Stimulated activated CD8-positive, alpha-beta memory T cell treated with anti-CD3 and anti-CD28 coated beads, Interleukin-15, amount 100 ng/mL, for 24 hours (primary cell): ENCODE results near the gene IMP4.

ENCODE experiments used
- DNase-seq: peaks from one replicate; pipeline ENCODE4 v3.0.0-alpha.2; 2020; ENCODE audit warnings: low read depth

IMP4 gene

DNA sequence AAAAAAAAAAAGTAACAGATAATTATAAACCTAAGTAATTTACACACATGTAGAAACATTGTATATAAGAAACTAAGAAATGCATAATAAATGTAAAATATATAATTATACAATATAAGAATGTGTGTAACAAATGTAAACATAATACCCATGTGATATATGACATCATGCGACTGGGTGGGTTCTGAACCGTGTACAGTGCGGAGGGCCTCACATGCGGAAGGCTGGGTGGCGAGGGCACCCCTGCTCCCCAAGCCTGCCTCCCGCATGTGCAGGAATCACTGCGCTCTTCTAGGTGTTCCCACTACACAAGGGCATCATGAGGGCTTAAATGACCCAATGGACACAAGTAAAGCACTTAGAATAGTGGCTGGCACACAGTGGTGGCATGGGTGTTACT is 15.2 kb downstream of the IMP4 start:
- DNase-seq, result no peak

DNA sequence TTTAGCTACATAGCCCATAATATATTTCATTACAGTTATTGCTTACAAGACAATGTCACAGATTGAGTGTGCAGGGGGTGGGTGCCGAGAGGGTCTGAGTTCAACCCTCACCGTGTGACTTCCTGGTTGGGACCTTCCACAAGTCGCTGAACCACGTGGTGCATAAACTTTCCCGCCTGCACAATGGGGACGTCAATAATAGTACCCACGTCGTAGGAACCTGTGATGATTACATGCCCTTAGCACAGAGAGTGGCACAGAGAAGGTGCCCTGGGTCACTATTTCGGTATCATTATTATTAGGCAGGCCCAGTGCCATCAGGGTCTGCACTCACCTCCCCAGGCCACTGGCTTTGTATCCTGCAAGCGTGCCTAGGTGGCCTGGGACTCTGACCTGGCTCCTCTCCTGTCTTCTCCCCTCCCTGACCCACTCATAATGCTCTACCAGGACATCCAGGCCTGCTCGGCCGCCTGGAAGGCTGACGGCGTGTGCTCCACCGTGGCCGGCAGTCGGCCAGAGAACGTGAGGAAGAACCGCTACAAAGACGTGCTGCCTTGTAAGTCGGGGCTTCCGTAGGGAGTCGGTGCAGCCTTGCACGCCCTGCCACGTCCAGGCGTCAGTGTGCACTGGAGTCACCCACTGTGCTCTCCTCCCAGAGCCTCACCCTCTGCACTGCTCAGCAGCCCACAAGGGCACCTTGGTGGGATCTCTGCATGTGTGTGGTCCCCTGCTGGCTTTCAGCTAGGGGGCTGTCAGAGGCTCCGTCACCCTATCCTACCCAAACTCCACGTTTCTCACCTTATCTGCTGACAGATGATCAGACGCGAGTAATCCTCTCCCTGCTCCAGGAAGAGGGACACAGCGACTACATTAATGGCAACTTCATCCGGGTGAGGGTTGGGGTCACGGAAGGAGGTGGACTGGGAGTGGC is 16.0 kb downstream of the IMP4 start:
- no peak for DNase-seq

DNA sequence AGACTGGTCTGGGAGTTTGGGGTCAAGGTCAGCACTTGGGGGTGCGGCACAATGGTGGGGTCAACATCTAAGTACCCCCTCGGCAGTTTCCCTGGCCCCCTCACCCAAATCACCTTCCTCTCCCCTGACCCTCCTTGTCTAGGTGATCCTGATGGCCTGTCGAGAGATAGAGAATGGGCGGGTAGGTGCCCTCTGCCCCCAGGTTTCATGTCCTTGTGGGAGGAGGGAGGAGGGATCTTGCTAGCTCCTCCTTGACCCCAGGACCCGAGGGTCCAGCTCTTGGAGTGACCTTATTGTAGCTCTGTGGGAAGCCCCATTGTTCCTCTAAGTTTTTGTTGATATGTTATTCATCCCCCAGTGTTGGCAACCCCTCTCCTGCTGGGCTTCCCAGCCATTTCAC is 16.8 kb downstream of the IMP4 start:
- no peak for DNase-seq

DNA sequence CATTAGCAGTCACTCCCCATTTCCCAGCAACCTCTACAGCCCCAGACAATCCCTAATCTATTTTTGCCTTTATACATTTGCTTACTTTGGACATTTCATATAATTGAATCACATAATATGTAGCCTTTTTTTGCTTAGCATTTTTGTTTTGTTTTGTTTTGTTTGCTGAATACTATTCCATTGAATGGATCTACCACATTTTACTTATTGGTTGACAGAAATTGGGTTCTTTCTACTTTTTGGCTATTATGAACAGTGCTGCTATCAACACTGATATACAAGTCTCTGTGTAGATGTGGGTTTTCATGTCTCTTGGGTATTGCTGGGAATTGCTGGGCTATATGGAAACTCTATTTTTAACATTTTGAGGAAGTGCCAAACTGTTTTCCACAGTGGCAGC is 20.8 kb downstream of the IMP4 start:
- DNase-seq, result no peak

DNA sequence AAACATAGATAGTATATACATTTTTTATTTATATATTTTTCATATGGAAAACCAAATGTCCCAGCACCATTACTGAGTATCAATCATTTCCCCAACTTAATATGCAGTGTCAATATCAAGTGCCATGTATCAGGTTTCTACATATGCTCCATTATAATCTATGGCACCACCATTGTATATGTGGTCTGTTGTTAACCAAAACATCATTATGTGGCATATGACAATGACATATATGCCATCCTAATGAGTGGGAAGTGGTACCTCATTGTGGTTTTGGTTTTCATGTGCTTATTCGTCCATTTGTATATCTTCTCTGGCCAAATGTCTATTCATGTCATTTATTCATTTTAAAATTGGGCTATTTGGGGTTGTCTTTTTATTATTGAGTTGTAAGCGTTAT is 22.4 kb downstream of the IMP4 start:
- DNase-seq, result no peak

DNA sequence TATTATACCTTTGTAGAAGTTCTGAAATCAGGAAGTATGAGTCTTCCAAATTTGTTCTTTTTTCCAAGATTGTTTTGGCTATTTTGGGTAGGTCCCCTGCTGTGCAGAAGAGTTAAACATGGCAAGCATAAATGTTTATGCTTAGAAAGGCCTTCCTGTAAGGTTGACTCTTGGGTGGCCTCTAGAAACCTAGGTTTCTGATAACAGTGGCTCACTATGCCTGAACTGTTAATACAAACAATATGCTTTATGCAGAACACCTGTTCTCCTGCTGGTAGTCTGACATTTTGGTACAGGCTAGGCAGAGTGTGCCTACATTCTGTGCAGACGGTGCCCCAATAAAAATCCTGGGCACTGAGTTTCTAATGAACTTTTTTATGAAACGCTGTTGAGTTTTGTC is 23.3 kb downstream of the IMP4 start:
- DNase-seq, result no peak

DNA sequence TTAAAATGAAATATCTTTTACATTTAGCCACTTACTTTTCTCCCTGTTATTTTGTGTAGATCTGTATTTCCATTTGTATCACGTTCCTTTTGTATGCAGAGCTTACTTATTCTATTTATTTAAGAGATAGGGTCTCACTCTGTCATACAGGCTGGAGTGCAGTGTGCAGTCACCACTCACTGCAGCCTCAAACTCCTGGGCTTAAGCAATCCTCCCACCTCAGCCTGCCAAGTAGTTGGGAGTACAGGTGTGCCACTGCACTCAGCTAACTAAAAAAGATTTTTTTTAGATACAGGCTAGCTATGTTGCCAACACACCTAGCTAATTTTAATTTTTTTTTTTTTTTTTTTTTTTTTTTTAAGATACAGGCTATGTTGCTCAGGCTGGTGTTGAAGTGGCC is 24.0 kb downstream of the IMP4 start:
- DNase-seq, result no peak

DNA sequence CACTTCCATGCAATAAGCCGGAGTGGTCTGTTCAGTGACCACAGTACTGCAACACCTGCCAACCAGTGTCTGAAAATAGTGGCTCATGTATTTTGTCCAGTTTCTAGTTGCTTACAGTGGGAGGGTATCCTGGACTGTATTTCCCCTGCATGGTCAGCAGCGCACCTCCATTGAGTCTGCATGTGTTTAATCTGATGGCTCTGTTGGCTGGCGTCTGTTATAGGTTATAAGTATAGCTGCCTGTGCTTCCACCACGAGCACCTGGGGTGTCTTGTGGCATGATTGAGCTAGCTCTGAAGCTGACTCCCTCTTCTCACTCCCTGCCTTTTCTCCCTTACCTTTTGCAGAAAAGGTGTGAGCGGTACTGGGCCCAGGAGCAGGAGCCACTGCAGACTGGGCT is 26.1 kb downstream of the IMP4 start:
- DNase-seq, result no peak

DNA sequence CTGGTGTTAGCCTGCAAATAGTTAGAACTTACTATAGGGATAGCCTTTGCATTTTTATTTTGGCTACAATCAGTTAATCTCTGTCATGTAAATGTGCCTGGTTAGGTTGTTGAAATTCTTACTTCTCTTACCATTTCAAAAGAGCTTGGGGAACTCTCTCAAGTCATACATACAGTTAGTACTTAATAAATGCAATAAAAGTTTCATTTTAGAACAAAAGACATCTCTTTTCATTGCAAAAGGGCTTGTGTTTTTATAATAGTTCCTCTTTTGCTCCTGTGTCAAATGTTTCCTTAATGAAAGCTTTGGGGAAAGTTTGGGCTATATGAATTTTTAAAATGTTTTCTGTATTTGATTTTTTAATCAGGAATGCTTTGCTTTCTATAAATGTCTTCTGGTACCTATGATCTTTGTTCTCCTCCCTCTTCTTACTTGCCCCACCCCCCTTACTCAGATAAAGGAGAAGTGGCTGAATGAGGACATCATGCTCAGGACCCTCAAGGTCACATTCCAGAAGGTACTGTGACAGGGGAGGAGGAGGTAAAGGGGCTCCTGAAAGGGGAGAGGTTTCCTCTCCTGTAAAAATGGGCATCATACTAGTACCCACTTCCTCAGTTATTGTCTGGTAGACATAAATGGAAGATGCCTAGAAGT is 26.7 kb downstream of the IMP4 start:
- DNase-seq, result no peak

DNA sequence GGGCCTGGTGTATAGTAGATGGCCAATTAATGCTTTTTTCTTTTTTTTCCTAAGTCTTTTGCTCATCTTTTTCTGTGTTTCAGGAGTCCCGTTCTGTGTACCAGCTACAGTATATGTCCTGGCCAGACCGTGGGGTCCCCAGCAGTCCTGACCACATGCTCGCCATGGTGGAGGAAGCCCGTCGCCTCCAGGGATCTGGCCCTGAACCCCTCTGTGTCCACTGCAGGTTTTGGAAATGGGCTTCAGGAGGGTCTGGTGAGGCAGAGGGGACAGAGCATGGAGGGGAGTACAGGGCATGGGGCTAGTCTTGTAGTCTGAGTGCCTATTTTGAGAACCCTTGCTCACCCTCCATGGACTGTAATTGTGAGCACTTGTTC is 27.3 kb downstream of the IMP4 start:
- DNase-seq, result no peak

DNA sequence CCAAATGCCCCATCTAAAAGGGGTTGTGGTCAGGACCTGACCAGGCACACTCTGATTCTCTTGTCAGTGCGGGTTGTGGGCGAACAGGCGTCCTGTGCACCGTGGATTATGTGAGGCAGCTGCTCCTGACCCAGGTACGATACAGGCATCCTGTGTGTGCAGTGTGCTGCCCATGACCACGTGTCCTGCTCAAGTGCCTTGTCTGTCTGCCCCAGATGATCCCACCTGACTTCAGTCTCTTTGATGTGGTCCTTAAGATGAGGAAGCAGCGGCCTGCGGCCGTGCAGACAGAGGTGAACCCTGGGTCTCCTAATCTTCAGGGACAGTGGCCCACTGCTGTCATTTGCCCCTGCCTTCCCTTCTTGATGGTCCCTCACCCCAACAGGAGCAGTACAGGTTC is 27.8 kb downstream of the IMP4 start:
- DNase-seq, result no peak

DNA sequence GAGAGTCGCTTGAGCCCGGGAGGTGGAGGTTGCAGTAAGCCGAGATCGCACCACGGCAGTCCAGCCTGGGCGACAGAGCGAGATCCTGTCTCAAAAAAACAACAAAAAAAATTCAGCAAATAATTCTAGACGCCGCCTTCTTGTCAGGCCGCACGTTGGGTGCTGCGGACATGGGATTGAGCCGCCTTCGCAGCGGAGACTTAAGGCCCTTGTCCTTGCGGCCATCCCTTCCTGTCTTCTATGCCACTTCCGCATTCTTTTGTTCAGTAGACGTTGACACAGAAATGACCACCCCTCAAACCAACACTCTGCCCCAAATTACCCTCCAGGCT is 29.0 kb downstream of the IMP4 start:
- no peak for DNase-seq

DNA sequence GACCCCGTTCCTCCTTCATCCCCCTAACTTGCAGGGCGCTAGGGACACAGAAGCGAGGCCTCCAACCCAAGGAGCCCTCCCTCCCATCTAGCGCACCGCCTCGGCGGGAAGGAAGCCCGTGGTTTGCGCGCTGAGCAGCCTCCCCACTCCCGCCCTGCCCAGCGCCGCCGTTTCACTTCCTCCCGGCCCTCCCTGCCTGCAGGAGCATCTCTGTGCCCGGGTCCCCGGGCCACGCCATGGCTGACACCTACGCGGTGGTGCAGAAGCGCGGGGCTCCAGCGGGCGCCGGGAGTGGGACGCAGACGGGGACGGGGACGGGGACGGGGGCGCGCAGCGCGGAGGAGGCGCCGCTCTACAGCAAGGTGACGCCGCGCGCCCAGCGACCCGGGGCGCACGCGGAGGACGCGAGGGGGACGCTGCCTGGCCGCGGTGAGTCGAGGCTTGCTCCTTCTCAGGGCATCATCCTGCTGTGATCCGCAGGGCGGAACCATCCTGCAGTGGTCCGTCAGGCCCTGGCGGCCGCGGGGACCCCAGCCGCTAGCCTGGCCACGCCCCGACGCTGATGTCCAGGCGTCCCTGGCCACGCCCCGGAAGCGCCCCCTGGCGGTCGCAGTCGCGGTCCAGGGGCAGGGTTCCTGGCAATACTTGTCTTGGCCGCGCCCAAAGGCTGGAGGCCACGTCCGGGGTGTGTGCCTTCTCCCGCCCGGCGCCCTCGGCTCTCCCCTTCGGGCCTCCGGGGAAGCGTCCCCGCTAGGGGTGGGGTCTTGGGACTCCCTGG is 29.5 kb downstream of the IMP4 start:
- peak; percentile 68 for DNase-seq

DNA sequence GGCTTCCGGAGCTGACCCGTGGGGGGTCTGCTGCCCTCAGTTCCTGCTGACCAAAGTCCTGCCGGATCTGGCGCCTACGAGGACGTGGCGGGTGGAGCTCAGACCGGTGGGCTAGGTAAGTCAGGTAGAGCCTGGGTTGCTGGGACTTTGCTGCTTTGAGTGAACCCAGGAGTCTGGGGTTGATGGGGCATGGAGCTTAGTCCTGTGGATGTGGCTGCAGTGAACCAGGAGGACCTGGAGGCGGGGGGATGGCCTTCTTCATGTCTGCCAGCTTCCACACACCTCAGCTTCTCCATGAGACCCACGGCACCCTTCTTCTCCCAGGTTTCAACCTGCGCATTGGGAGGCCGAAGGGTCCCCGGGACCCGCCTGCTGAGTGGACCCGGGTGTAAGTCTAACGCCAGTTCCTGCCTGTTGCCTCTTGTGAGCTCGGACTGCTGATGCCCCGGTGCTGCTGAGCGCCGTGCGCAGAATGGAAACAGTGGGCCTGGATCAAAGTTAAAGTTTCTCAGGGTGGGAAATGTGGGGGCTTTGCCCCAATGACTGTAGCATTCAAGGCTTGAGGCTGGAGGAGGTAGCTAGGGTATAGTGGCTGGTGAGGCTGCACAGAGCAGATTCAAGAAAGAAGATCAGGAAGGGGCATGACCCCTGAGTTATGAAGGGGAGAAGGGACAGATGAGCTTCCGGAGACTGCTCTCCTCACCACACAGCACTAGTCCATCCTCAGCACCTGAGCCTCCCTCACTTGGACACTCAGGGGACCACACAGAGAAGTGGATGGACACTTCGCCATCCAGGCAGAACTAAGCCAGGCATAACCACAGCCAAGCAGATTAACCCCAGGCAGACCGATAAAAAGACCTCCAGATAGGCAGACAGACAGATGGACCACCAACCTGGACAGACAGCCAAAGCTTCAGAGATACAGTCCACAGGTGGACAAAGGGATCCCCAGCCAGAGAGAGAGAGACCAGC is 30.4 kb downstream of the IMP4 start:
- DNase-seq, result no peak

DNA sequence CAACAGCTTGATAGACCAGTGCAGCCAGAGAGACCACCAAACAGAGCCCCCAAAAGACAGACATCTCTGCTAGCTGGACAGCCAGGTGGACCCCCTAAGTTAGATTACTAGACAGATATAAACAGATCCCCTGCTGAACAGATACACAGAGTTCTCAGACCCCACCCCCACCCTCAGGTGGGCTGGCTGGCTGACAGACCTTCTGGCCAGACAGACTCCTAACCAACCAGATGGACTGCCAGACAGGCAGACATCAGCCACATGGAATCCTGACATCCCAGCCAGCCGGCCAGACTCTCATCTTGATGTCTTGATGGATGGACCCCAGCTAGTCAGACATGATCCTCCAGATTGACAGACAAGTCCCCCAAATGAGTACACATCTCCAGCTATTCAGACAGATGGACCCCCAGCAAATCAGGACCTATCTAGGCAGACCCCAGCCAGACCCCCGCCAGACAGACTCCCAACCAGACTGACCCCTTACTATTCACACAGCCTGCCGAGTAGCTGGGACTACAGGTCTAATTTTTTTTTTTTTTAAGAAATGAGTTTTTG is 31.2 kb downstream of the IMP4 start:
- no peak for DNase-seq

DNA sequence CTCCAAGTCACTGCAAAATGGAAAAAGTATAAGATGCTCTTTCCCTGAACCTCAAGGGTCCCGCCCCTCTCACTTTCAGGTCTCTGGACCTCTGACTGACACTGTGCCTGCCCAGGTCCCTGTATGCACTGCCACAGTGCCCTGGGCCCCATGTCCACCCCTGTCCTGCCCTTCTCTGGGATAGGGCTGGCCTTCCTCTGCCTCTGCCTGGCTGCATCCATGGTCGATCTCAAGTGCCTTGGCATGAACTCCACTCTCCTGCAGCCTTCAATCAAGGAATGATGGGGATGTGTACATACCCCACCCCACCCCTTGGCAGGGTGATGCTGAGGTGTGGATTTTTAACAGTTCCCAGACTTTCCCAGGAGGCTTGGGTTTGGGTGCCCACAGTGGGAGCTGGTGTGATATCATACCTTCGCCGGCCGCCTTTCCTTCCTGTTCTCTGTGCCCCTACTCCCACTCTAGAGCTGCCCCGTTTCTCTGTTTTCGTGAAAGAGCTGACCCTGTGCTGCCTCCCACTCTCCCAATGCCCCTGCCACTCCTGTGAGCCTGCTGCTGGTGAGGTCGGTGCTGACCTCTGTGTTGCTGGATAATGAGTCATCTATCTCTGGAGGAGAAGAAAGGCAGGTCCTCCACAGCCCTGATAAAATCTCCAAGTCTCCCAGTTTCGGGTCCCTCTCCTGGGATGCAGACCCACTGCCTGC is 32.0 kb downstream of the IMP4 start:
- DNase-seq, result no peak

DNA sequence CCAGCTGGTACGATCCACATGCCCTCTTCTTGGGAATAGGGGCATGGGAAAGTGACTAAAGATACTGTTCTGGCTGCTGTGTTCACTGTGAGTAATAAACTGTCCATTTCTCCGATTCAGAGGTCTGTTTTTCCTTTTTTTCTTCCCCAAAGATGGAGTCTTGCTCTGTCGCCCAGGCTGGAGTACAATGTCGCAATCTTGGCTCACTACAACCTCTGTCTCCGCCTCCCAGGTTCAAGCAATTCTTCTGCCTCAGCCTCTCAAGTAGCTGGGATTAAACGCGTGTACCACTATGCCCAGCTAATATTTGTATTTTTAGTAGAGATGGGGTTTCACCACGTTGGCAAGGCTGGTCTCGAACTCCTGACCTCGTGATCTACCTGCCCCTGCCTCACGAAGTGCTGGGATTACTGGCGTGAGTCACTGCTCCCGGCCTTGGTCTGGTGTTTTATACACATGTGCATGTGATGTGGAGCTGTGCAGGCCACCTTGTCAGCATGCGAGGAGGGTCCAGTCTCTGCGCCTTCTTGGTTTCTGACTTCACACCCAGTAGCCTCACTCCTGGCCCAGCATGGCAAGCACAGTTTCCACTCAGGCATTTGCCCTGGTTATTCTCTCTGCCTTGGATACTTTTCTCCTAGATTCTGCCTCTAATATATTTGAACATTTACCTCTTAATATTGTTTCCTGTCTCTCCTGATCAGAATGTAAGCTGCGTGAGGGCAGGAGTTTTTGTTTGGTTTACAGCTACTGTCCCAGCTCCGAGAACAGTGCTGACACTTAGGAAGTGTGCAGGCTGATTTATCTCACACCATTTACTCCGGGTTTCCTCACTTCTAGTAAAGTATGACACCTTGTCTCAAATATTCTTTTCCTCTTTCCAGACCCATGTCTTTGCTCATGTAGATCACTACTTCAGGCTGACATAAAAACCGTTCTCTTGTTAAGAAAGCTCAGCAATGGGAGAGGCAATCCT is 32.9 kb downstream of the IMP4 start:
- no peak for DNase-seq

DNA sequence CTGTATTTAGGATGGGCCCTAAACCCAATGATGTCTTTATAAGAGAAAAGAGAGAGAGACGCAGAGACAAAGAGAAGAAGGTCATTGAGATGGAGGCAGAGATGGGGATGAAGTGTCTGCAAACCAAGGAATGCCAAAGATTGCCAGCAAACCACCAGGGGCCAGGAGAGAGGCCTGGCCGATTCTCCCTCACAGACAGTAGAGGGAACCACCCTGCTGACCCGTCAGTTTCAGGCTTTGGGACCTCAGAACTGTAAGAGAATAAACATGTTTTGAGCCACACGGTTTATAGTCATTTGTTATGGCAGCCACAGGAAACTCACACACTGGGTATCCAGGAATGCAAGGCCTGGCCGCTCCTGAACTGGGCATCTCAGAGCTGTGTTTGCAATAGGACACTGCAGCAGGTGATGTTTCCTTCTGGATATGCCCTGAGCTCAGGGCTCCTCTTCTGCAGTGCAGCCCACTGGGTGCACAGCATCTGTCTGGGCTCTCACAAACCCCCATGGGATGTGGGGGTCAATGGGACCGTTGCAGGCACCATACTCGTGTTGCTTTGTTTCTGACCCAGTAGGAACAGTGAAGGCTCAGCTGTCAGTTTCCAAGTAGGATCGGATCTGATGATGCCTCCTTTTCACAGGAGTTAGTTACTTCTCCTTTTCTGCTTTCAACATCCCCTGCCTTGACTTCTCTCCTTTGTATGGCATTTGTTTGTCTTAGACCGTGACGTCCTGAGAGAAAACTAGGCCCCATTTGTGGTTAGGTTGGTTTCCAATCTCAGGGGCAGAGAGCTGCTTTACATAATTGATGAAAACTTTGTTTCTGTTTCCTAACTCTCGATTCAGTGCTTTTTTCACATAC is 34.0 kb downstream of the IMP4 start:
- no peak for DNase-seq

DNA sequence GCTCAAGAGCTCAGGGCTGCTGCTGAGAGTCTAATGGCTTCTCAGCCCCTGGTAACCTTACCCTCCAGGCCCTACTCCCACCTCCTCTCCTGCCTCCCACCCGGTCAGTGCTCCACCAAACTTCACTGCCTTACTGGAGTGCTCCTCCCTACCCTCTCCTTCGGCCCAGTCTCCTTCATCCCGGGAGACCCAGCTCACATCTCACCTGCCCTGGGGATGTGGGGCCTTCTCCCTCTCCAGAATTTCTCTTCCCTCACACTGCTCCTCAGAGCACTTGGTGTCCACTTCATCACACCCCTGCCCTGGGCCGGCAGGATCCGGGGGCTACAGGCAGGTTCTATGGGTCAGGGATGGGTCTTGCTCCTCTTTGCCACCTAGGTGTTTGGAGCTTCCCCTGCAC is 34.8 kb downstream of the IMP4 start:
- no peak for DNase-seq
